Measurements from ENCODE around the gene SLC25A14.

DNA sequence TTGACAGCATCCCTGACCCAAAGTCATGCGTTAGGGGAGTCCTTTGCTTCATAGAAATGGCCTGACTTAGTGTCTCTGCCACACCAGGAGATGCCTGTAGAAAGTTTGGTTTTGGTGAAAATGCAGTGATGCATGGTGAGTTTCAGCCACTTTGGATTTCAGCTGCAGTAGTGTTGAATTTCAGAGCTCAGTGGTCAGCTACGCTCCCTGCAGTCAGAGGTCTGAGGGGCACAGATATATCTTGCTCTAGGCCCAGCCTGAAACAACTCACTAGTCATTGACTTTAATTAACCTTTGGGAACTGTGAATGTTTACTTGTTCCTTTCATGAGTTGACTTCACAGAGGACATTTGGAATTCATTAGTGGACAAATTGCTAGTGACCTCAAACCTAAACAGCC lies 79.5 kb downstream of the SLC25A14 start:
- TF ChIP-seq, protein P1, sequence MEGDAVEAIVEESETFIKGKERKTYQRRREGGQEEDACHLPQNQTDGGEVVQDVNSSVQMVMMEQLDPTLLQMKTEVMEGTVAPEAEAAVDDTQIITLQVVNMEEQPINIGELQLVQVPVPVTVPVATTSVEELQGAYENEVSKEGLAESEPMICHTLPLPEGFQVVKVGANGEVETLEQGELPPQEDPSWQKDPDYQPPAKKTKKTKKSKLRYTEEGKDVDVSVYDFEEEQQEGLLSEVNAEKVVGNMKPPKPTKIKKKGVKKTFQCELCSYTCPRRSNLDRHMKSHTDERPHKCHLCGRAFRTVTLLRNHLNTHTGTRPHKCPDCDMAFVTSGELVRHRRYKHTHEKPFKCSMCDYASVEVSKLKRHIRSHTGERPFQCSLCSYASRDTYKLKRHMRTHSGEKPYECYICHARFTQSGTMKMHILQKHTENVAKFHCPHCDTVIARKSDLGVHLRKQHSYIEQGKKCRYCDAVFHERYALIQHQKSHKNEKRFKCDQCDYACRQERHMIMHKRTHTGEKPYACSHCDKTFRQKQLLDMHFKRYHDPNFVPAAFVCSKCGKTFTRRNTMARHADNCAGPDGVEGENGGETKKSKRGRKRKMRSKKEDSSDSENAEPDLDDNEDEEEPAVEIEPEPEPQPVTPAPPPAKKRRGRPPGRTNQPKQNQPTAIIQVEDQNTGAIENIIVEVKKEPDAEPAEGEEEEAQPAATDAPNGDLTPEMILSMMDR (IDR thresholded peaks at IDR 0.05) = no peak
- no peak for TF ChIP-seq POLR2A (IDR thresholded peaks at IDR 0.05)

Measured in gastroesophageal sphincter (tissue), 3 donors.